Activated CD4-positive, alpha-beta T cell treated with anti-CD3 and anti-CD28 coated beads, Interleukin-10, Interleukin-2, amounts not matched to agents 100 ng/mL and 50 ng/mL, durations not matched to agents 16 hours and 8 hours (primary cell): Measurements from ENCODE around the gene RASAL1.

Source experiments
- DNase-seq: peaks from one replicate; pipeline ENCODE4 v3.0.0-alpha.2; 2020

Gene RASAL1

GRCh38 chr12:113114447-113115178 lies 20.9 kb downstream of the RASAL1 start:
- DNase-seq: no peak

DNA sequence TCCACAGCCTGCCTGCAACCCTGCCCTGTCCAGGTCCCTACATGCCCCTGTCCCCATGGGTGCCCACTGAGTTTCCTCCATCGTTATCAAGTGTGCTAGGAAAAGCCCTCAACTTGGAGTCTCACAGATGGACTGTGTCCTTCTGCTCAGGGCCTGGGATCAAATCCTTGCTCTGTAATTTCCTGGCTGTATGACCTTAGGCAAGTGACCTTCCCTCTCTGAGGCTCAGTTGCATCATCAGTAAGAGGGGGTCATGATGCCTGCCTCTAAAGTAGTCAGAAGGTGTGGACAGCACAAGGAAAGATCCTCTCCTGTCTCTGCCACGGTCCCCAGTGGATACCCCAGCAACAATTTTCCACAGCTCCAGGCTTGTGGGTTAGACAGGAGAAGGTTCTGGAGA lies 22.2 kb downstream of the RASAL1 start:
- DNase-seq: no peak

GRCh38 chr12:113112043-113112899 lies 23.3 kb downstream of the RASAL1 start:
- no peak for DNase-seq

DNA sequence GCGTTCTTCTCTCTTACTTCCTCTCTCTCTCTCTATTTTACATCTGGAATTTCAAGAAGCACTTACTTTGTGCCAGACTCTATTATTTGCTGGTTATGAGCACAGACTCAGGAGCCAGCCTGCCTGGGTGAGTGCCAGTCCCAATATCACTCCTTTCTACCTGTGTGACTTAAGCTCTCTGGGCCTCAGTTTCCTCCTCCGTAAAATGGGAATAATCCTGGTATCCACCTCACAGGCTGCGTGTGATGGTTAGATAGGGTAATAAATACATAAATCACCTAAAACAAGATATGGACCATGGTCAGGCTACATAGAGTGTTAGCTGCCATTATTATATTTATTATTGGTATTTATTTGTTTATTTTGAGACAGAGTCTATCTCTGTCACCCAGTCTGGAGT lies 24.3 kb downstream of the RASAL1 start:
- no peak for DNase-seq

GRCh38 chr12:113109872-113110599 lies 25.5 kb downstream of the RASAL1 start:
- DNase-seq: no peak

GRCh38 chr12:113109360-113109759 lies 26.2 kb downstream of the RASAL1 start:
- DNase-seq: no peak

DNA sequence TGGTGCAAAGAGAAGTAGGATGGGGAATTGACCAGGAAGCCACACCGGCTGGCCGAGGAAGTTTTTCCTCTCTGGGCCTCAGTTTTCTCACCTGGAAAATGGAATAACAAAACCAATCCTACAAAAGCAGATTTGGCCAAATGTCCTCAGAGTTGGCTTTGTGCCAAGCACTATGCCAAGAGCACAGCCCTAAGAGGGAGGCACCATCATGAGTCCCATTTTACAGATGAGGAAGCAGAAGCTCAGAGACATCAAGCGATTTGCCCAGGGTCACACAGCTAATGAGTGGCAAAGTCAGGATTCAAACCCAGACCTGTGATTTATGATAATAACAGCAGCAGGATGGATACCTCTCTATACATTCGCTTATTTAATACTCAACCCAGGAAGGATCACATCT lies 27.3 kb downstream of the RASAL1 start:
- DNase-seq: no peak

- DNase-seq: no peak
Observed at GRCh38 chr12:113106361-113106760, 29.2 kb downstream of the RASAL1 start.

- DNase-seq: no peak
Observed at GRCh38 chr12:113105606-113106271, 29.8 kb downstream of the RASAL1 start.

DNA sequence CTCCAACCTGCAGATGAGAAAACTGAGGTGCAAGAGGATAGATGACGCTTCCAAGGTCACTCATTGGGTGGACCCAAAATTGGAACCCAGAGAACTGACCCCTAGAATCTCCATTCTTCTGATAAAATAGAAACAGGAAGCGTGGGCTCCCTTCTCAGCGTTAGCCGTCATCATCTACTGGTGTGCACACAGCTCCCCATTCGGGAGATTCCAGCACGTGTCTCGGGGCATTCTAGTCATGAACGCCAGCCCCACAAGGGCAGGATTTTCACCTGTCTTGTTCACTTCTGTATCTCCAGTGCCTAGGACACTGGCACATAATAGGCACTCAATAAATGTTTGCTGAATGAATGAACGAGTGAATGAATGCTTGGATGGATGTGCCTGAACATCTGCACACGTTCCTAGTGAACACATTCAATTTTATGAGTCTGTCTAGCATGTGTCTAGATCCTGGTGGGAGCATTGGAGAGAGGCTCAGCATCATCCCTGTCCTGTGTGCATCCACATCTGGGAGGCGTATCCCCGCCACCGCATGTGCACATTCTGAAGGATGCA lies 30.5 kb downstream of the RASAL1 start:
- DNase-seq: no peak

GRCh38 chr12:113103756-113104450 lies 31.7 kb downstream of the RASAL1 start:
- peak; percentile 60 for DNase-seq

DNA sequence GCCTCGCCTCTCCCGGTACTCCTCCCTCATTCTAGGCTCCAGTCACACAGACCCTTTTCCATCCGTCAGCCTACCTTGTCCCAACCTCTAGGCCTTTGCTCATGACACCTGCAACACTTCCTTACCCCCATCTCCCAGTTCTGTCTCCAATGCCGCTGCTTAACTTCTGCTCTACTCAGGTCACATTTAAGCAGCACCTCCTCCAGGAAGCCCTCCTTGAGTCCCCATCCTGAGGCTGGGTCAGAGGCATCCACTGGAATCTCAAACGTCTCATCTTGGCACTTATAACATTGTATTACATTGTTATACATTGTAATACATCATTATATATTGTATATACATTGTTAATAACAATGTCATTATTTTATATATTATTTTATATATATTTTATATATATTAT lies 32.8 kb downstream of the RASAL1 start:
- no peak for DNase-seq

DNA sequence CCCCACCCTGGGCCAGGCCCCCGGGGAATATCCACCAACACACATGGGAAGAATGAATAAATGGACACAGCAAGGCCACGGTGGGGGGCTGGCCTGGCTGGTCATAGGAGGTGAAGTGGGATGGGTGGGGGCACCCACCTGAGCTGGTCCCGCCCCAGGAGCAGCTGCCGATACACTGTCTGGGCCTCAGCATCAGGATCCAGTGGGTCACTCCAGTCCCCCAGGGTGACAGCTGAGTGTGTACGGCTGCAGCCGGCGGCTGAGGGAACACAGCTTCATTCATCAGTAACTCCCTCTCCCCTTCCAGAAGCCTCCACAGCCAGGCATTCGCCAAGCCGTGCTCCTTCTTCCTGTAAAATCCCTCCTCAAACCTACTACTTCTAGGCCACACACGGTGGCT lies 33.8 kb downstream of the RASAL1 start:
- no peak for DNase-seq

GRCh38 chr12:113099764-113100163 lies 35.8 kb downstream of the RASAL1 start:
- no peak for DNase-seq

GRCh38 chr12:113099364-113099763 lies 36.2 kb downstream of the RASAL1 start:
- no peak for DNase-seq

GRCh38 chr12:113098441-113099028 lies 37.0 kb downstream of the RASAL1 start:
- DNase-seq: peak; percentile 65

- DNase-seq: no peak
Observed at GRCh38 chr12:113097716-113098440, 37.7 kb downstream of the RASAL1 start.

DNA sequence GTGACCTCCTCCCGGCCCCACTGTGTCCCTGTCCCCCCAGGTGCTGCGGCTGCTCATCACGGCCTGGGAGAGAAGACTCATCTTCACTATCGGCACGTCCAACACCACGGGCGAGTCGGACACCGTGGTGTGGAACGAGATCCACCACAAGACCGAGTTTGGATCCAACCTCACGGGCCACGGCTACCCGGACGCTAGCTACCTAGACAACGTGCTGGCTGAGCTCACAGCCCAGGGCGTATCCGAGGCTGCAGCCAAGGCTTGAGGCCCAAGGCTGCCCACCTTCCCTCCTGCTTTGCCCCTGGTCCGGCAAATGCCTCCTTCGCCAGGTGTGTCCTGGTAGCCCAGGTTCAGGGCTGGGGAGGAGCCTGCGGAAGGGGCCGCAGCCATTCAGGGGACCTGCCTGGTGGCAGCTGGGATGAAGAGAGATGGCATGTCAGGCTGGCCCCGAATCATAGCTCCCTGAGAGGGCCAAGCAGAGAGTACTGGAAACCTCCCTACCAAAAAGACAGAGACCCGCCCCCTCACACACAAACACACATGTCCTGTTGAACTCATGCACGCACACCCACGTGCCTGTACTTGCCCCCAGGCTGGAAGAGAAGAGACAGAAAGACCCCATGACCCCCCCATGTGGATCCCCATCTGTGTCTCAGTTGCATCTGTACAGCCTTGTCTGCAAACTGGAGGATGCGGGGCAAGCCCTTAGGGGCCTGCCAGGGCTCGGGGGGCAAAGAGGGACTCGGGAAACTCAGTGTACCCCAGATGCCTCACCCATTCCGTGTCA lies 38.7 kb downstream of the RASAL1 start:
- no peak for DNase-seq

- DNase-seq: no peak
Observed at GRCh38 chr12:113095405-113095804, 40.2 kb downstream of the RASAL1 start.

DNA sequence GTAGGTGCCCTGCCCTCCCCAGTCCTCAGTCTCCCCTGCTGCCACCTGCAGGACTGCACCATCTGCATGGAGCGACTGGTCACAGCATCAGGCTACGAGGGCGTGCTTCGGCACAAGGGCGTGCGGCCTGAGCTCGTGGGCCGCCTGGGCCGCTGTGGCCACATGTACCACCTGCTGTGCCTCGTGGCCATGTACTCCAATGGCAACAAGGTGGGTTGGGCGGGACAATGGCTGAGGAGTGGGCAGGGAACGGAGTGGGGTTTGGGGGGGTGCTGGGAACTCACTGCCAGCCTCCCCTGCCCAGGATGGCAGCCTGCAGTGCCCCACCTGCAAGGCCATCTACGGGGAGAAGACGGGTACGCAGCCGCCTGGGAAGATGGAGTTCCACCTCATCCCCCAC lies 40.8 kb downstream of the RASAL1 start:
- DNase-seq: no peak
